Measurements from ENCODE around the gene ABTB2. TPM values are rescaled to one million over a fixed set of nuclear protein-coding genes. Genes with fewer than 3 reads are reported as not detected.

The ABTB2 gene
- total and polyA plus RNA-seq, 2 of the 8 experiments (the other 6 are each of a cell fraction or from before 2014, with no cell fraction given) = 7.7 to 10.2 TPM

DNA sequence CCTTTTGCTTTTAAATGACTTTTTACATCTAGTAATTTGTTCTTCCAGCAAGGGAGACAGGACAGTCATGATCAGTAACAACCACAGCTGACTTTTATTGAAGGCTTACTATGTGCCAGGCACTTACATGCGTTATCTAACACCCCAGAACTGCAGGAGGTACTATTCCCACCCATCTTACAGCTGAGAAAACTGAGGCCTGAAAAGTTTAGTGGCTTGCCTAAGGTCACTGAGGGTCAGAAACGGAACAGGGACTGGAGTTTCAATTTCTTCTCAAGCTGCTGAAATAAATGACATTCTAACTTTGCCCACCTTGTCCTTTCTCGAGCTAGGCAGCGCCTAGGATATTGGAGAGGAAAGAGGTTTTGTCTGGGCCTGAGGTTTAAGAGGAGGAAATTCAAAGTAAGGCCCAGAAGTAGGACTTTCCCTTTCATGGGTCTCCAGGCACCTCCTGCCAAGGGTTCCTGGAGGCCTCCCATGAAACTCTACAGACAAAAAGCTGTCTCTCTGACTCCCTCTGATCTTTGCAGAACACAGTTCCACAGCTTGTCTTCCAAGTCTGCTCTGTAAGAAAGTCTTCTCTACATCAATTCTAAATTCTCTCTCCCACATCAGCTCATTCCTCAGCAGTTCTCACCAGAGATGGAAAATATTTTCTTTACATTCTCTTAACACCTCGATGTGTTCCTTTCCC lies 150.2 kb downstream of the ABTB2 start:
- Histone ChIP-seq H4K91ac (replicated peaks; ENCODE audit: insufficient read length, low read length) (no peak overlapping the region), H3K79me2 (ENCODE audit: control insufficient read depth in 1 of 2, insufficient read depth in 2 of 2, low read length in 2 of 2) (no peaks in the 10 kb centered on the region), H3K18ac (ENCODE audit: extremely low read depth, low read length) (no peak overlapping the region), H2BK20ac (ENCODE audit: low read length) (no peak overlapping the region), H3K56ac (replicated peaks; ENCODE audit: insufficient read length, low read depth, low read length) (no peak overlapping the region), H2BK12ac (ENCODE audit: low read depth, low read length) (no peak overlapping the region), H3K9me3 (ENCODE audit: insufficient read depth in 2 of 2, low read depth in 1 of 2, low read length in 1 of 2) (no peaks in the 10 kb centered on the region), H3K27me3 (replicated peaks in 1 of 4; ENCODE audit: control insufficient read depth in 3 of 4, extremely low read depth in 1 of 4, insufficient read depth in 3 of 4, low read length in 3 of 4) (no peaks in the 10 kb centered on the region), H3K36me3 (ENCODE audit: control insufficient read depth in 2 of 4, insufficient read depth in 4 of 4, low read length in 3 of 4) (no peaks in the 10 kb centered on the region), H3K23ac (ENCODE audit: insufficient read length) (no peak overlapping the region), H3K4me1 (replicated peaks in 1 of 4; ENCODE audit: control insufficient read depth in 3 of 4, insufficient read depth in 4 of 4, low read length in 3 of 4) (peaks cover 3 to 24% (median 16%) of the 10 kb centered on the region in 4 experiments), H2BK120ac (replicated peaks; ENCODE audit: low read depth, low read length) (no peak overlapping the region), H4K5ac (ENCODE audit: insufficient read length, low read depth, low read length) (no peak overlapping the region), H3K79me1 (ENCODE audit: low read depth, low read length) (no peaks in the 10 kb centered on the region), H3K4me2 (ENCODE audit: insufficient read depth in 1 of 2, low read depth in 2 of 2, low read length in 2 of 2) (no peak overlapping the region), H3K4ac (replicated peaks; ENCODE audit: insufficient read length, low read depth, low read length) (no peak overlapping the region), H3K14ac (ENCODE audit: insufficient read length) (no peak overlapping the region), H2BK5ac (ENCODE audit: low read depth, low read length) (no peak overlapping the region), H3K4me3 (ENCODE audit: extremely low read depth in 1 of 4, insufficient read depth in 2 of 4, low read depth in 3 of 4, low read length in 4 of 4) (no peak overlapping the region), H3K9ac (replicated peaks in 1 of 4; ENCODE audit: extremely low read depth in 1 of 4, low read depth in 3 of 4, low read length in 3 of 4) (no peak overlapping the region), H3K23me2 (ENCODE audit: low read depth, low read length) (no peaks in the 10 kb centered on the region), H4K20me1 (replicated peaks in 1 of 2; ENCODE audit: control insufficient read depth in 1 of 2, insufficient read depth in 2 of 2, low read length in 2 of 2) (no peaks in the 10 kb centered on the region), H2BK15ac (ENCODE audit: low read length) (no peak overlapping the region), H4K8ac (ENCODE audit: extremely low read depth, insufficient read depth, low read length) (no peak overlapping the region), H2AK5ac (ENCODE audit: low read depth, low read length) (no peak overlapping the region), H2AFZ (ENCODE audit: low read length) (no peak overlapping the region), H3K27ac (ENCODE audit: low read depth, low read length) (no peak overlapping the region)
- DNase-seq (ENCODE audit: low read depth in 1 of 2, low spot score in 2 of 2) (no peak), FAIRE-seq (no peak)
- ChIA-PET CTCF (ENCODE audit: partially characterized antibody) (interaction anchor here (0.6 to 4.4 kb wide), 16 partner anchors 12 to 210 kb away, joined by 3 to 20 read pairs (median 4); partner anchors contain the start of gene ABTB2), POLR2A (ENCODE audit: partially characterized antibody) (interaction anchor here (0.6 to 1.2 kb wide), 3 partner anchors 8 to 50 kb away, joined by 3 read pairs; no protein-coding TSS in a partner anchor)
- 96% methylated on average over 5 of the region's 5 CpGs; no CpG with 5 or more reads in 1 of the 2 experiments for WGBS, 2 experiments (ENCODE audit: extremely low coverage in 1 of 2, insufficient coverage in 1 of 2, insufficient read length in 1 of 2, insufficient replicate concordance in 2 of 2, low coverage in 1 of 2, low lambda C conversion rate in 2 of 2, missing lambda C conversion rate in 1 of 2)
- TF ChIP-seq SP1 (IDR thresholded peaks at IDR 0.05; ENCODE audit: low read depth, low read length) (no peak), RXRA (IDR thresholded peaks at IDR 0.05; ENCODE audit: insufficient read depth, low read depth, low read length) (no peak), NRF1 (IDR thresholded peaks at IDR 0.05; ENCODE audit: low read depth, low read length) (no peak), ZNF274 (IDR thresholded peaks at IDR 0.05; ENCODE audit: borderline replicate concordance, extremely low read depth, low read length) (no peak), JUND (IDR thresholded peaks at IDR 0.05; ENCODE audit: low read length) (no peak), SRF (IDR thresholded peaks at IDR 0.05; ENCODE audit: low read depth, low read length) (no peak), SAP30 (IDR thresholded peaks at IDR 0.05; ENCODE audit: insufficient read depth, insufficient replicate concordance, low read length) (no peak), EP300 (IDR thresholded peaks at IDR 0.05; ENCODE audit: borderline replicate concordance in 1 of 2, low read depth in 2 of 2, low read length in 2 of 2) (no peak), SP4 (IDR thresholded peaks at IDR 0.05; ENCODE audit: low read length) (no peak), HDAC2 (IDR thresholded peaks at IDR 0.05; ENCODE audit: borderline replicate concordance in 1 of 2, low read depth in 2 of 2, low read length in 2 of 2) (no peak), CTBP2 (IDR thresholded peaks at IDR 0.05; ENCODE audit: borderline replicate concordance, insufficient read depth, insufficient read length, low read length) (no peak)
- TF ChIP-seq, protein P1, sequence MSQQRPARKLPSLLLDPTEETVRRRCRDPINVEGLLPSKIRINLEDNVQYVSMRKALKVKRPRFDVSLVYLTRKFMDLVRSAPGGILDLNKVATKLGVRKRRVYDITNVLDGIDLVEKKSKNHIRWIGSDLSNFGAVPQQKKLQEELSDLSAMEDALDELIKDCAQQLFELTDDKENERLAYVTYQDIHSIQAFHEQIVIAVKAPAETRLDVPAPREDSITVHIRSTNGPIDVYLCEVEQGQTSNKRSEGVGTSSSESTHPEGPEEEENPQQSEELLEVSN (IDR thresholded peaks at IDR 0.05) = no peak
